ENCODE results near the gene CDH4. TPM values are rescaled to one million over a fixed set of nuclear protein-coding genes. Genes with fewer than 3 reads are reported as not detected.

The CDH4 gene
- total and polyA plus RNA-seq, 7 donors: under 0.01 to 0.06 TPM; not detected in 5

DNA sequence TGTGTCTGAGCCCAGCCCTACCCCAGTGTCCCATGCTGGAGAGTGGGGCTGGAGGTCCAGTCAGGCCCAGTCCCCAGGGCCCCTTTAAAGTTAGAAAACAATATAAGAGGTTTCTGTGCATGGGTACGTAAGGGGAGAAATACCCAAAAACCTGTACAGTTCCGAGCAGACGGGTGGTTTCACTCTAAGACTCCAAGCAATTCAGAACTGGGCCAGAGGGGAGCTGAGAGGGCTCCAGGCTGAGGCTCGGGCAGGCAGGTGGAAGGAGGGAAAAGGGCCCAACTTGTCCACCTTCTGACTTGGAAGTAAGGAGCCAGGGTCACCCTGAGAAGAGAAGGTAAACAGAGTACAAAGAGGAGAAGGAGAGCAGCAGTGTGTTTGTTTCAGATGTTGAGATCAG lies 296.0 kb downstream of the CDH4 start:
- intact Hi-C loops (cut with DNase I): no loop called here
- Histone ChIP-seq H3K27me3 (peaks cover 0 to 40% (median 6%) of the 10 kb centered on the region in 3 donors), H3K9me3 (peaks cover 0 to 4% (median 0%) of the 10 kb centered on the region in 4 donors), H3K4me1 (no peaks in the 10 kb centered on the region), H3K27ac (no peak overlapping the region), H3K4me3 (no peak overlapping the region), H3K36me3 (no peaks in the 10 kb centered on the region)
- WGBS, 2 donors: 74 to 75% methylated on average over 4 of the region's 4 CpGs
- DNase-seq: no peak
- TF ChIP-seq POLR2A (IDR thresholded peaks at IDR 0.05) (no peak), POLR2AphosphoS5 (IDR thresholded peaks at IDR 0.05) (no peak), EP300 (IDR thresholded peaks at IDR 0.05) (no peak)
- TF ChIP-seq, protein P1, sequence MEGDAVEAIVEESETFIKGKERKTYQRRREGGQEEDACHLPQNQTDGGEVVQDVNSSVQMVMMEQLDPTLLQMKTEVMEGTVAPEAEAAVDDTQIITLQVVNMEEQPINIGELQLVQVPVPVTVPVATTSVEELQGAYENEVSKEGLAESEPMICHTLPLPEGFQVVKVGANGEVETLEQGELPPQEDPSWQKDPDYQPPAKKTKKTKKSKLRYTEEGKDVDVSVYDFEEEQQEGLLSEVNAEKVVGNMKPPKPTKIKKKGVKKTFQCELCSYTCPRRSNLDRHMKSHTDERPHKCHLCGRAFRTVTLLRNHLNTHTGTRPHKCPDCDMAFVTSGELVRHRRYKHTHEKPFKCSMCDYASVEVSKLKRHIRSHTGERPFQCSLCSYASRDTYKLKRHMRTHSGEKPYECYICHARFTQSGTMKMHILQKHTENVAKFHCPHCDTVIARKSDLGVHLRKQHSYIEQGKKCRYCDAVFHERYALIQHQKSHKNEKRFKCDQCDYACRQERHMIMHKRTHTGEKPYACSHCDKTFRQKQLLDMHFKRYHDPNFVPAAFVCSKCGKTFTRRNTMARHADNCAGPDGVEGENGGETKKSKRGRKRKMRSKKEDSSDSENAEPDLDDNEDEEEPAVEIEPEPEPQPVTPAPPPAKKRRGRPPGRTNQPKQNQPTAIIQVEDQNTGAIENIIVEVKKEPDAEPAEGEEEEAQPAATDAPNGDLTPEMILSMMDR (IDR thresholded peaks at IDR 0.05): no peak

DNA sequence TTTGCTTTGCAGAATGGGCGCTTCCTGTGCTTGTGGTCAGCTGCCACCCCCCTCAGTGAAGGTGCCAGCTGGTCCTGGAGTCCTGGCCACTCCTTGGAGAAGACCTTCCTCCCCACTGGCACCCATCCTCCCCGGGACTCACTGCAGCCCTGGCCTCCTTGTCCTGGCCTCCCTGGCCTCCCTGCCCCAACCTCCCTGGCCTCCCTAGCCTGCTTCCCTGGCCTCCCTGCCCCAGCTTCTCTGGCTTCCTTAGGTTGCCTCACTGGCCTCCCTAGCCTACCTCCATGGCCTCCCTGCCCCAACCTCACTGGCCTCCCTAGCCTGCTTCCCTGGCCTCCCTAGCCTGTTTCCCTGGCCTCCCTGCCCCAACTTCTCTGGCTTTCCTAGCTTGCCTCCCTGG lies 297.8 kb downstream of the CDH4 start:
- Histone ChIP-seq H3K36me3 (no peaks in the 10 kb centered on the region), H3K4me3 (no peak overlapping the region), H3K9me3 (peaks cover 0 to 4% (median 0%) of the 10 kb centered on the region in 4 donors), H3K4me1 (no peaks in the 10 kb centered on the region), H3K27me3 (peaks cover 0 to 37% (median 7%) of the 10 kb centered on the region in 3 donors), H3K27ac (no peak overlapping the region)
- no peak for TF ChIP-seq POLR2A (IDR thresholded peaks at IDR 0.05)
- 87 to 91% methylated on average over 2 of the region's 2 CpGs for WGBS, 2 donors
- intact Hi-C loops (cut with DNase I): no loop called here
- no peak for DNase-seq

DNA sequence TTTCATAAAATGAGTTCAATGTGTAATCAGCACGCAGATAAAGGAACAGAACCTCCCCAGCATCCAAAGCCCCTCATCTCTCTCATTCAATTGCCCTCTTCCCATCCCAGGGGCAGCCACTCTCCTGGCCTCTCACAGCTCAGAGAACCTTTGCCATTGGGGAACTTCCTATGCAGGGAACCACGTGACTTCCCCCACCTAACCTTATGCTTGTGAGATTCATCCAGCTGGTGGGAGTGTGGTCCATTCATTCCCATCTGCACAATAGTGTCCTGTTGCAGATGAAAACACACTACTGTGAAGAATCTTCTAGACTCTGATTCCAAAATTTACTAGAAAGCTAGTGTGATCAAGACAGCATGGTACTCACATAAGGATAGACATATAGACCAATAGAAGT lies 299.3 kb downstream of the CDH4 start:
- H3K4me3 ChIP-seq: no peak overlapping the region
- H3K27me3 ChIP-seq: peaks cover 0 to 32% (median 7%) of the 10 kb centered on the region in 3 donors
- 75 to 86% methylated on average over 2 of the region's 2 CpGs for WGBS, 2 donors

DNA sequence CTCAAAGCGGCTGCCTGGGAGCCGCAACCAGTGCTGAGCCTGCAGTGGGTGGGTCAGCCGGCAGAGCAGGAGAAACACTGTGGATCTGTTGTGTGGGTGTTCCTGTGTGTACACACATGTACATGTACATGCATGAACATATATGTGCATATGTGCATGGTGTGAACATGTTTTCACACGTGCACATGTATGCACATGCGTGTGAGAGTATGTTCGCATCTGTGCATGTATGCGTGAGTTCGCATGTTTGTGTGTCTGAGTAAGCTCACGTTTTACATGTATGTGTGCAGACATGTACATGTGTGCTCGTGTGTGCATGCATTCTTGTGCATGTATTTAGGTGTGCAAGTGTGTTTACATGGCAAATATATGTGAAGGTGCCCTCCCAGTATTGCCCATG lies 302.6 kb downstream of the CDH4 start:
- 71 to 86% methylated on average over 10 of the region's 10 CpGs for WGBS, 2 donors
- Histone ChIP-seq H3K9me3 (peaks cover 0 to 4% (median 0%) of the 10 kb centered on the region in 4 donors), H3K4me1 (no peaks in the 10 kb centered on the region), H3K27me3 (peaks cover 0 to 11% (median 7%) of the 10 kb centered on the region in 3 donors), H3K27ac (no peak overlapping the region), H3K4me3 (no peak overlapping the region), H3K36me3 (no peaks in the 10 kb centered on the region)
- no peak for DNase-seq
- TF ChIP-seq POLR2AphosphoS5 (IDR thresholded peaks at IDR 0.05): no peak
- TF ChIP-seq, protein P1 (IDR thresholded peaks at IDR 0.05): no peak
- no peak for TF ChIP-seq EP300 (IDR thresholded peaks at IDR 0.05)
- TF ChIP-seq POLR2A (IDR thresholded peaks at IDR 0.05): no peak
- intact Hi-C loops (cut with DNase I): no loop called here

More for the DNA sequence above, 299.3 kb downstream of the CDH4 start:
- Histone ChIP-seq H3K27ac (no peak overlapping the region), H3K4me1 (no peaks in the 10 kb centered on the region), H3K36me3 (no peaks in the 10 kb centered on the region), H3K9me3 (peaks cover 0 to 4% (median 0%) of the 10 kb centered on the region in 4 donors)
- TF ChIP-seq POLR2AphosphoS5 (IDR thresholded peaks at IDR 0.05) (no peak), POLR2A (IDR thresholded peaks at IDR 0.05) (no peak), EP300 (IDR thresholded peaks at IDR 0.05) (no peak)
- TF ChIP-seq, protein P1 (IDR thresholded peaks at IDR 0.05): no peak
- intact Hi-C loops (cut with DNase I): no loop called here
- no peak for DNase-seq

DNA sequence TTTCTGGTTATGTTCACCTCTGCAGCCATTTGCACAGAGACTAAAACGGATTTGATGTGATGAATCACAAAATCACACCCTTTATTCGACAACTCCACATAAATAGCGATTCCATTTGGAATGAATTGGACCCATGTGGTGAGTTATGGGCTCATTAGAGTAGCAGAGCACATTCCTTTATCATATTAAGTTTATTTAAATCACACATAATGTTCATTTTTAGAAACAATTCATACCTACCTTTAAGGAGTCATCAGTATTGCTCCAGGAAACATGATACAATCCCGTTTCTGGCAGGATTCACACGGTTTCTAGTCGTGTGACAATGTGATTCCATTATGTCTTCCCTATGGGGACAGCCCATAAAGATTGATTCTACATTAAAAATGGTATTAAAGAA lies 303.5 kb downstream of the CDH4 start:
- whole genome bisulfite sequencing, 2 donors: 71 to 84% methylated on average over 6 of the region's 6 CpGs
- no peak overlapping the region for H3K27ac ChIP-seq
- H3K27me3 ChIP-seq: peaks cover 0 to 7% (median 2%) of the 10 kb centered on the region in 3 donors
- intact Hi-C loops (cut with DNase I): no loop called here
- H3K4me1 ChIP-seq: no peaks in the 10 kb centered on the region
- H3K9me3 ChIP-seq: peaks cover 0 to 4% (median 0%) of the 10 kb centered on the region in 4 donors
- H3K4me3 ChIP-seq: no peak overlapping the region
- DNase-seq: no peak
- no peak for TF ChIP-seq EP300 (IDR thresholded peaks at IDR 0.05)
- TF ChIP-seq POLR2AphosphoS5 (IDR thresholded peaks at IDR 0.05): no peak
- TF ChIP-seq POLR2A (IDR thresholded peaks at IDR 0.05): no peak
- TF ChIP-seq, protein P1 (IDR thresholded peaks at IDR 0.05): no peak
- H3K36me3 ChIP-seq: no peaks in the 10 kb centered on the region

All from sigmoid colon (tissue), 7 donors.